Globus pallidus (tissue), 1 donor: ENCODE measurements around the gene ZDHHC24.

Source experiments
- DNase-seq: peaks from one replicate; pipeline ENCODE4 v3.0.0-alpha.2; 2015; ENCODE audit warnings: low spot score

ZDHHC24 gene

DNA sequence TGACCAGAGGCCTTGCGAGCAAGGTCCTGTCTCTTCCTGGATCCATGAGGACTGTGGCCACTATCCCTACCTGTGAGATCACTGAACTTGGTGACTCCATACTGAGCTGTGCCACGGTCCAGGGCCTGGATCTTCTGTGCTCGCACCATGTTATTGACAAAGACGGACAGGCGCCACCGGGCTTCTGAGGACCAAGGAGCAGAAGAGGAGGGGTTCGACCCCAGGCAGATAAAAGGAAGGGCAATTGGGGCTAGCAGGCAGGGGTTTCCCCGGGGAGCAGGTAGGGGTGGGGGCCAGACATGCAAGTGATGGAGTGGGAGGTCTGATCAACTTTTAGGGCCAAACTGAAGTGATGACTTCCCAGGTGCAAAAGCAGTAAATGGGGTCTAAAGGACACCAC, 20.4 kb upstream of the ZDHHC24 start:
- DNase-seq = no peak

DNA sequence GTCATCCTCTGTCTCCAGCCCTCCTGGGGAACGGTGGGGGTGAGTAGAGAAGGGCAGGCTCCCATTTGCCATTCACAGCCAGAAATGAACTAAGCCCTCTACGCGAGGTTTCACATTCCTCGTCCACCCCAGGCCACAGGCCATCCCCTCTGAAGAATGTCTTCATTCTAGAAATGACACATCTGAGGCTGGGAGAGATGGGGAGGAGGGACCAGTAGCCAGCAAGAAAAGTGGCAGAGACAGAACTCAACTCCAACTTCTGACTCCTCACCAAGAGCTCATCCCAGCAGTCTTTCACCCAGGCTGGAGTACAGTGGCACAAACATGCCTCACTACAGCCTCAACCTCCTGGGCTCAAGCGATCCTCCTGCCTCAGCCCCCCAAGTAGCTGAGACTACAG, 19.1 kb upstream of the ZDHHC24 start:
- no peak for DNase-seq

DNA sequence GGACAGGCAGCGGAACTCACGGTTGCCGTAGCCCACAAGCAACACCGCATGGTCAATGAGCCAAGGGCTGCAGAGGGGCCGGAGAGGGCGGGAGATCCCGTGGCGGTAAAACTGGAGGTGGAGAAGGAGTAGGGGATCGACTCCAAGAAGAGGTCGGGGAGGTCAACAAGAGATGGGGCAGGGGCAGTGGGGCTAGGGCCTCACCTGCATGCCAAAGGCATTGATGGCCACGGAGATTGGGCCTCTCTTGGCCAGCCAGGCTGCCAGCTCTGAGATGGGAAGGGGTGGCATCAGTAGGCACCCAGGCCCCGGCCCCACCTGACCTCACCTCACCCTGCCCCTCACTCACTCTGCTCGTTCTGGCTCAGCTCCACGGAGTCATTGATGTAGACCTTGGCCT, 18.7 kb upstream of the ZDHHC24 start:
- DNase-seq = no peak

DNA sequence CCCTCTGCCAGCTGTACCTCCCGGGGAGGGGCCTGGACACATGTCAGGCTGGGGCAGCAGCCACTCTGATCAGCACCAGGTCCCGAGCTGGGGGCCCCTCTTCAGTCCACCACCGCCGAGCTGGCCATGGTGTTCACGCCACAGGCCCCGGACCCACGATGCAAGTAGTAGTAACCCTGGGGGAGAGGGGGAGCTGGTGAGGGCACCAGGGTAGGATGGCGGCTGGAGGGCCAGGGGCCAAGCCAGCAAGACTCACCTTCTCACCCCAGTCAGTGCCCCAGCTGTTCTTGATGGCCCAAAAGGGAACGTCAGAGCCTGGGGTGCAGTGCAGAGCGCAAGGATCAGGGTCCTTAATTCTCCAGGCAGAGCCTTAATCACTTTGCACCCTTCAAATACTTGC, 18.0 kb upstream of the ZDHHC24 start:
- no peak for DNase-seq

DNA sequence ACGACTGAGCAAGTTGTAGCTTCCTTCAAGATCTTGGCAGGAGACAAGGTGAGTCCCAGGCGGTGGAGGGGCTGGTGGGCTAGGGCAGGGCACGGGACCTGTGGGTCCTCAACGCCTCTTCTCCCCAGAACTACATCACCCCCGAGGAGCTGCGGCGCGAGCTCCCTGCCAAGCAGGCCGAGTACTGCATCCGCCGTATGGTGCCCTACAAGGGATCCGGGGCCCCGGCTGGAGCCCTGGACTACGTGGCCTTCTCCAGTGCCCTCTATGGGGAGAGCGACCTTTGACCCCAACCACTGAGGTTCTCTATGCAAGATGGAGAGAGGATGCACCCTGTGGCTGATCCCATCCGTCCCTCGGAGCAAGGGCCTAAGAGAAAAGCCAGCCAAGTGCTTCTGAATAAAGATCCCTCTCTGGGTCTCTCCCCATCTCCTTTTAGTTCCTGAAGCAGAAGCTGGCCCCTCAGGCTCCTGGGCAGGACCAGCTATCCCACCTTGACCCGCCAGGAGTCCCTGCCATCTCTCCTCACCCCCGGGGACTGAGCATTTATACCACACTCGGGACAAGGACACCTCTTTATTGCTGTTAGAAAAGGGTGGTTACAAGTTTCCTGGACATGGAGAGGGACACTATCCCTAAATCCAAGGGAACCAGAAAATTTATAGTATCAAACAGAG, 17.2 kb upstream of the ZDHHC24 start:
- no peak for DNase-seq

DNA sequence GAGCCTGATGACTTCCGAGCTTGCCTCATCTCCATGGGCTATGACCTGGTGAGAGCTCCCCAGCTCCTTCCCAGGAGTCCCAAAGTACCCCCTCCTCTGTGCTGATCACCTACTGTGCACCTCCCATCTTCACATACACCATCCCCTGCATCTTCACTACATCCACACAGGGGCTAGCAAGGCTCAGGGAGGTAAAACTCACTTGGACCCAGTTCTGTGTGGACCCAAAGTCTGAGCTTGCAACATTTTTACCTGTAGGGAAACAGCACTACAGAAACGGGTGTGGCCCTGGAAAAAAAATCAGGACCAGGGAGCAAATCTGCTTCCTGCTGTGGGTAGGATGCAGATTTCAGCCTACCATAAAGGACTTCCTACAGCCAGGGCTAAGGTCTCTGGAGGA, 16.4 kb upstream of the ZDHHC24 start:
- no peak for DNase-seq

DNA sequence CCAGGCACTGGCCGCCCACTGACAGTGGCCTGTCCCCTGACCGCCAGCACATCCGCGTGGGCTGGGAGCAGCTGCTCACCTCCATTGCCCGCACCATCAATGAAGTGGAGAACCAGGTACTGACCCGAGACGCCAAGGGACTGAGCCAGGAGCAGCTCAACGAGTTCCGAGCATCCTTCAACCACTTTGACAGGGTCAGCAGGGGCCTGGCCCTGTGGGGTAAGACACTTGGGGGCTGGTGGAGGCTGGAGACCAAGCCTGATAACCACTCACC, 16.1 kb upstream of the ZDHHC24 start:
- no peak for DNase-seq

DNA sequence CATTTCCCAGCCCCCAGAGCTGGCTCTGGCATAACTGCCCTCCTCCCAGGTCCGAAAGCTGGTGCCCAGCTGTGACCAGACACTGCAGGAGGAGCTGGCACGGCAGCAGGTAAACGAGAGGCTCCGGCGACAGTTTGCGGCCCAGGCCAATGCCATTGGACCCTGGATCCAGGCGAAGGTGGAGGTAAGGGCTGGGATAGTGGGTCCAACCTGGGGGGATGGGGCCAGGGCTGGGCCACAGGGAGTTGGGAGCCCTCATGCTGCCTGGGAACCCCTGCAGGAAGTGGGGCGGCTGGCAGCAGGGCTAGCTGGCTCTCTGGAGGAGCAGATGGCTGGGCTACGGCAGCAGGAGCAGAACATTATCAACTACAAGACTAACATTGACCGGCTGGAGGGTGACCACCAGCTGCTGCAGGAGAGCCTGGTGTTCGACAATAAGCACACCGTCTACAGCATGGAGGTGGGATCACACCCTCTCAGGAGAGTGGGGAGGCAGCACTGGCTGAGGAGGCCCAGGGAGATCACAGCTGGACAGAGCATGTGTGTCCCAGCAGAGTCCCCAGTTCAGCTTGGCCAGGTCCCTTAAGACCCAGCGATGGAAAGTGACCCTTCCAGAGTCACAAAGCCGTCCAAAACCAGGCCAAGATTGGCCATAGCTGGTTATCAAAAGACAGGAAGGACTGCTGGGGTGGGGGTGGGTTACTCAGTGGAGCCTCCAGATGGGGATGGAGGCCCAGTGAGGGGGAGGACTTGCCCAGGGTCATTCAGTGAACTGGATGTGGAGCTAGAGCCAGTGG, 15.5 kb upstream of the ZDHHC24 start:
- no peak for DNase-seq

DNA sequence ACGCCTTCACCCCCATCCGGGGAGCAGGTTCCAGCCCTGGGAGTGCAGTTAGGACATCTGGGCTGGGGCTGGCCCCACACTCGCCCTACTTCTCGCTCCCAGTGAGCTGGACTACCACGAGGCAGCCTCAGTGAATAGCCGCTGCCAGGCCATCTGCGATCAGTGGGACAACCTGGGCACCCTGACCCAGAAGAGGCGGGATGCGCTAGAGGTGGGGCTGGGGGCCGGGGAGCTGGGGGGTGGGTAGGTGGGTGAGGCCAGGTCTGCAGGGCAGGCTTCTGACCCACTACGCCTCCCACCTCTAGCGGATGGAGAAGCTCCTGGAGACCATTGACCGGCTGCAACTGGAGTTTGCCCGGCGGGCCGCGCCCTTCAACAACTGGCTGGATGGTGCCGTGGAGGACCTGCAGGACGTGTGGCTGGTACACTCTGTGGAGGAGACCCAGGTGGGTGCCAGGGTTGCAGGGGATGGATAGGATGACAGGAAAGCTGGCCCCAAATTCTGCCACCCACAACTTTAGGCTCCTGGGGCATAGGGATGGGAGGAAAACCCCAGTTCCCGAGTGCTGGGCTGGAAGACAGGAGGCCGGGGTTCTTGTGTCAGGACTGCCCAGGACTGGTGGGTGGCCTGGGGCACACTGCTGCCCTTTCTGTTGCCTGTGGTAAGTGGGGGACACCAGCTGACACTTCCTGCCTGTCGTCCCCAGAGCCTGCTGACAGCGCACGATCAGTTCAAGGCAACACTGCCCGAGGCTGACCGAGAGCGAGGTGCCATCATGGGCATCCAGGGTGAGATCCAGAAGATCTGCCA, 14.2 kb upstream of the ZDHHC24 start:
- no peak for DNase-seq

DNA sequence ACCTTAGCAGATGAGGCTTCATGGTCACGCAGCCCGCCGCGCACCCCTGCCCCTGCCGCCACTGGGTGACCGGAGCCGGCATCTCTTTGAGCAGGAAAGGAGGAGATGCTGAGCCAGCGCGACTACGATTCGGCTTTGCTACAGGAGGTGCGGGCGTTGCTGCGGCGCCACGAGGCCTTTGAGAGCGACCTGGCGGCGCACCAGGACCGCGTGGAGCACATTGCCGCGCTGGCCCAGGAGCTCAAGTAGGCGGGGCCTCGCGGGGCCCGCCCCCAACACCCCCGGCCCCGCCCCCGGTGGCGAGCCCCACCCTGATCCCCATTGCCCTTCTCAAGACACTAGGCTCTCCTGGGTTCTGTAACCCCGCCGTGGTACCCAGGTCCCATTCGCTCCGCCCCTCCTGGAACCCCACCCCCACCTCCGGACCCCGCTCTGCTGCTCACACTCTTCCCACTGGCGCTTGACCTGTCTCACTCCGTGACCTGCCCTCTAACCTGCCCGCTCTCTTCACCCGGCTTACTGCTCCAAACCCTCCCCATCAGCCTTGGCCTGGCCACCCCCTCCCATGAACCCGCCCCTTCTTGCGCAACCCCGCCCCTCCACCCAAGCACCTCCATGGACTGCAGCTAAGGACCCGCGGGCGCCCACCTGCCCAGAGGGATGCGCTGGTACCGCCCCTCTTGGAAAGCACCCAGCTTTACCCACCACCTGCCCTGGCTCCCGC, 13.5 kb upstream of the ZDHHC24 start:
- no peak for DNase-seq

DNA sequence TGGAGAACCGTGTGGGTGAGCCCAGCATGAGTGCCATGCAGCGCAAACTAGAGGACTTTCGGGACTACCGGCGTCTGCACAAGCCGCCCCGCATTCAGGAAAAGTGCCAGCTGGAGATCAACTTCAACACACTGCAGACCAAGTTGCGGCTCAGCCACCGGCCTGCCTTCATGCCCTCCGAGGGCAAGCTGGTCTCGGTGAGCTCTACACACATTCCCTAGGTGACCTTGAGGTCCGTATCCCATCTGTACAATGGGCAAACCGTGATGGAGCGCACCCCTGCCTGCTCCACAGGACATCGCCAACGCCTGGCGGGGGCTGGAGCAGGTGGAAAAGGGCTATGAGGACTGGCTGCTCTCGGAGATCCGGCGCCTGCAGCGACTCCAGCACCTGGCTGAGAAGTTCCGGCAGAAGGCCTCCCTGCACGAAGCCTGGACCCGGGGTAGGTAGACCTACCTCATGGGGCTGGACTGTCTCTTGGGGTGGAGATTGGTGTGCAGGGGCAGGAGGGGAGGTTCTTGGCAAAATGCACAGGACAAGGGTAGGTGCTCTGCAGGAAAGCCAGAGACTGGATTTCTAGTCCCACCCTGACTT, 12.0 kb upstream of the ZDHHC24 start:
- no peak for DNase-seq

DNA sequence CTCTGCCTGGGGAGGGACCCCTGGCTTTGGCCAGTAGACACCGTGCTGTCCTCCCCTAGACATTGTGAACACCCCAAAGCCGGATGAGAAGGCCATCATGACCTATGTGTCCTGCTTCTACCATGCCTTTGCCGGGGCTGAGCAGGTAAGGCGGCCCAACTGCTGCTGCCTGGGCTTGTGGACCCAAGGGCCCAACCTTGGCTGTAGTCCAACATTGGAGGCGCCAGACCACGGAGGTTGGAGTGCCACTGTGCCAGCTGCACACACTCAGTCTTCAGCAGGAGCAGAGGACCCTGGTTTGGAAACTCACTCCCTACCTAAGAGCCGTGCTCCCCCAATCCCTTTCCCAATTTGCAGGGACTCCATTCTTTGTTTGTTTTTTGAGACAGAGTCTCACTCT, 10.2 kb upstream of the ZDHHC24 start:
- DNase-seq = no peak

DNA sequence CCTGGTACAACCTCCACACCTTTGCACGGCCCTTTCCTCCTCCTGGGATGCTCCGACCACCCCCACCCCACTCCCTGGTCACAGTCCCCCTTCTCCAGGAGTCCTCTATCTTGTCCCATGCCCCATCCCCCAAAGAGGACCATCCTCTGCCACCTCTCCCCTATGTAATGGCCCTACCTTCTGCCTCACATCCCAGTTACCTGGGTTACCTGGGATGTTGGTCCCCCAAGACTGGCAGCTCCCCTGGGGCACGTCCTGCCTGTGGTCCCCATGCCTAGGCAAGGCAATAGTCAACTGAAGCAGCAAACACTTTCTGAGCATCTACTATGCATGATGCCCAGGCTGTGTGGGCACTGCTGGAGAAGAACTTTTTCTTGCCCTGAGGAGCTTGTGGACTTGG, 9.6 kb upstream of the ZDHHC24 start:
- no peak for DNase-seq

DNA sequence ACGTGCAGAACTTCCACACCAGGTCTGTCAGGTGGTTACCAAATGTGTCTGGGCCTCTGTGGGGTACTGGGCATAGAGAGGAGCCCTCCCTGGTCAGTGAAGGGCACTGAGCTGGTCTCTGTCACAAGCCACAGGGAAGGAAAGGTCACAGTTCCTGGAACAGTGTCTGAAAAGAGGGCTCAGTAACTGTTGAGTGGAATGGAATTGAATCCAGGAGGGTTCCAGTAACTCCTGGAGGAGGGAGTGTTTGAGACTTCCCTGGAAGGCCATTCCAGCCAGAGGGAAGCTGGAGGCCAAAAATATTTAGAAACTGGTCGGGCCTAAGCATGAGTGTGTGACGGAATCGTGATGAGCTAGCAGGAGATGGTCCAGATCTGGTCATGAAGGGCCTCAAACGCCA, 8.8 kb upstream of the ZDHHC24 start:
- DNase-seq = no peak

DNA sequence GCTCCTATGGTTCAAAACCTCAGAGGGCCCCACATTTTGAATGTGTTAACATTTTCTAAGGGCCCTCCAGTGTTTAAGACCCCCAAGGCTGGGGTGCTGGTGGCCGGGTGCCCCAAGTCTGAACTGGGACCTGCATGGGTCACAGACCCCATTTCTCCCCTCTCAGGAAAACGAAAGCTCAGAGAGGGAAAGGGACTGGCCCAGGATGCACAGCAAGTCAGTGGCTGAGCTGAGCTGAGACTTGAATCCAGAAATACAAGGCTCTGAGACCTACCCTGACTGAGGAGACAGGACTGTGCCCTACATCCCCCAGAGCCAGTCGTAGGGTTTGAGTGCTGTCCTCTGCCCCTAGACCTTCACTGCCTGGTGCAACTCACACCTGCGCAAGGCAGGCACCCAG, 5.0 kb upstream of the ZDHHC24 start:
- no peak for DNase-seq

DNA sequence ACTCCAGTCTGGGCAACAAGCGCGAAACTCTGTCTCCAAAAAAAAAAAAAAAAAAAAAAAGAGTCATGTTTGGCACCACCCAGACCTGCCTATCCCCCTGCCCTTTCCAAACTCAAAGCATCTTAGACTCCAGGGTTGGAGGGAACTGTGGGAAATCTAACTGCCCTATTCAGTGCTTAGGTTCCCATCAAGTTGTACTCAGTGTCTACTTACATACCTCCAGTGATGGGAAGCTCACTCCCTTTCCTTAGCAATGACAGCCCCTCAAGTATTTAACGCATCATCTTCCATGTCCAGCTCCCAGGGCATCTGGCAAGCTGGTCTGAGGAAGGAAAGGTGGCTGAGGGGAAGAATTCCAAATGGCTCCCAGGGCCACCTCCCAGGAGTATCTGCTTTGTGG, 3.8 kb upstream of the ZDHHC24 start:
- no peak for DNase-seq

DNA sequence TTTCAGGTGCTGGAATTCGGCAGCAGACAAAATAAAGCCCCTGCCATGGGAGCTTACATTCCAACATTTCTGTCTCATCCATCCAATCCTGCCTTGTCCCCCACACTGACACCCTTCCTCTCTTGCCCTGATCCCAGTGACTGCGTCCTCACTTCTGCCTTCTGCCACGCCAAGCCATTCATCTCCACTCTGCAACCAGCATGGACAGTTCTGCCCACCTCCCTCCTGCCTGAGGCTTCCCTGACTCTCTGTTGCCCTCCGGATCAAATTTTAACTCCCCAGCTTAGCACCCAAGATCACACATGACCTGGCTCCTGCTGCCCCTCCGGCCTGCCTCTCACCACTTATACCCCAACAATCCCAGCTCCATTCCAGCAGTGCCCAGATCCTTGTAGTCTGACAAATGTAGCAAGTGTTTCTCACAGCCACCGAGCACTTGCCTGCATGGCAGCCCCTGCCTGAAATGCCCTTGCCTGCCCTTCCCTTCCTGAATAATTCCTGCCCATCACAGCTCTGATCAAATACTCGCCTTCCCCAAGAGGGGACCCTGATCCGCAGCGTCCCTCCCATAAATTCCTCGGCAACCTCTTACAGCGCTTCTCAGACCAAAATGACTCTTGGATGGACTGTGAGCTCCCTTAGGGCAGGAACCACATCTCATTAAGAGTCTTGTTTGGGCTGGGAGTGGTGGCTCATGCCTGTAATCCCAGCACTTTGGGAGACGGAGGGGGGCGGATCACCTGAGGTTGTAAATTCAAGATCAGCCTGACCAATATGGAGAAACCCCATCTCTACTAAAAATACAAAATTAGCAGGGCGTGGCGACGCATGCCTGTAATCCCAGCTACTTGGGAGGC, 3.2 kb upstream of the ZDHHC24 start:
- no peak for DNase-seq

DNA sequence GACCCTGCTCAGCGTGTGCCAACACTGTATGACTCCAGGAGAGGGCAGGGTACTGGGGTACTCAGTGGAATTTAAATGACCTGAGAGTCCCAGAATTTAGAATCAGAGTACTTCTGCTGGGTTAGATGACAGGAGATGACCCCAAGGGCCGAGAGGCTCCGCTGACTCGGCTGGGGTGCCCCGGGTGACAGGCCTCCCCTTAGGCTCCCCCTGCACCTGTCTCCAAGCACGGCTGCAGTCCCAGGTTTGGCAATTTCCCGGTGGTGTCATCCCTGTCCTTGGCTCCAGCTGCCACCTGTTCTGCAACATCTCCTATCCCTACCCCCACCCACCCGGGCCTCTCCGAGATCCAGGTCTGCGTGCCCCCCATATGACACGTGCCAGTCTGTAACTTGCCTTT, 2.2 kb upstream of the ZDHHC24 start:
- DNase-seq = no peak

DNA sequence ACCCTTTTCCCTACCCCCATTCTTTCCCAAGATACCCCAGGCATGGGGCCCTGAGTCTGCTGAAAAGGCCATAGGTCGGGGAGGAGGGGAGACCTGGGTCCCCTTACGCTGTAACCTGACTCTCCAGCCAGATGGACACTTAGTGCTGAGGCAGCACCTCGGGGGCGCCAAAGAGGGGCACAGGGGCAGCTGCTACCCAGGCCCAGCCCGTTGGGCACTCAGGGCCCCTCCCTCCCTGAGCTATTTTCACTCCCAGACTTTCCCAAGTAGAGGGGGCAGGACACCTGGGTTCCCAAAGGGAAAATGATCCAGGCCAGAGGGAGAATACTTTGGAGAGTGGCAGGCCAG, 1.8 kb upstream of the ZDHHC24 start:
- DNase-seq = no peak

DNA sequence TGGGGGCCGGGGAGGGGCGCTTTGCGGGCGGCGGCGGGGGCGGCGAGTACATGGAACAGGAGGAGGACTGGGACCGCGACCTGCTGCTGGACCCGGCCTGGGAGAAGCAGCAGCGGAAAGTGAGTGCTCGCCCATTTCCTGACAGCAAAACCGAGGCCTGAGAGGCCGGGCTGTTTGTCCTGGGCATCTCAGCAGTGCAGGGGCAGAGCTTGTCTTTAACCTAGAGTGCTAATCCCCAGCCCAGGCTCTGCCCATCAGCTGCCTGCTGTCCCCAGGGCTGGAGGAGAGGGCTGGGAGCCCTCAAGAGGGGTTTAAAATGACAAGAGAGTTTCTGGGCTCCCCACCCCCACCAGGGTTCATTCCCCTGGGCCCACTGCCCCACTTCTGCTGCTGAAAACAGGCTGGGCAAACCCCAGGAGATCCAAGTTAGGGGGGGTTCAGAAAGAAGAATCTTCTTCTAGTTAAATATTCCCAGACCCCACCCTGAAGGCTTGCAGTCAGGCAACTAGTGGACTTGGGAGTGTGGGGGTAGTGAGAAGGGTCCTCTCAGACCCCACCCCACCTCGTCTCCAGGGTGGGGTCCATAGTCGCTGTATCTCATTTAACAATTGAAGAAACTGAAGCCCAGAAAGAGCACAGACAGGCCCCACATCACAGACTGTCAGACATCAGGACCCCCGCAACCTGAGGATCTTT, 1.3 kb upstream of the ZDHHC24 start:
- no peak for DNase-seq
